Measurements from ENCODE around the gene GRK7.

- TF ChIP-seq CTCF (IDR thresholded peaks at IDR 0.05; ENCODE audit: extremely low read depth in 1 of 2, insufficient read depth in 1 of 2, low read depth in 1 of 2, low read length in 2 of 2) (no peak), POLR2A (IDR thresholded peaks at IDR 0.05; ENCODE audit: low read depth, low read length) (no peak), EZH2 (IDR thresholded peaks at IDR 0.05; ENCODE audit: borderline replicate concordance, low read depth, low read length, severe bottlenecking) (no peak), GATA2 (IDR thresholded peaks at IDR 0.05; ENCODE audit: insufficient read depth, insufficient read length, low read depth, low read length) (no peak), POLR2AphosphoS5 (IDR thresholded peaks at IDR 0.05; ENCODE audit: insufficient read depth, low read depth, low read length) (no peak)
Observed at GRCh38 chr3:141792495-141792894, 29.3 kb downstream of the GRK7 start.

All from endothelial cell of umbilical vein (primary cell).